ENCODE measurements around the gene DQX1. TPM values are rescaled to one million over a fixed set of nuclear protein-coding genes. Genes with fewer than 3 reads are reported as not detected.

The DQX1 gene
- polyA plus RNA-seq, 1 donor from 2014 or later: 0.59 TPM

- TF ChIP-seq EZH2 (IDR thresholded peaks at IDR 0.05; ENCODE audit: borderline replicate concordance, insufficient read depth, low read length, poor library complexity, severe bottlenecking) (no peak), REST (IDR thresholded peaks at IDR 0.05; ENCODE audit: borderline replicate concordance) (no peak), EP300 (conservative IDR thresholded peaks at IDR 0.05; ENCODE audit: poor library complexity, severe bottlenecking) (no peak), MXI1 (conservative IDR thresholded peaks at IDR 0.05; ENCODE audit: poor library complexity, severe bottlenecking) (no peak), POLR2AphosphoS5 (IDR thresholded peaks at IDR 0.05) (no peak), SMC3 (conservative IDR thresholded peaks at IDR 0.05; ENCODE audit: poor library complexity) (no peak), TAF1 (IDR thresholded peaks at IDR 0.05; ENCODE audit: low read depth) (no peak), RAD21 (conservative IDR thresholded peaks at IDR 0.05) (no peak), CTCF (IDR thresholded peaks at IDR 0.05; ENCODE audit: poor library complexity, severe bottlenecking) (no peak)
Measured at GRCh38 chr2:74548900-74549826, 23.1 kb upstream of the DQX1 start.

GRCh38 chr2:74548285-74548899 lies 22.4 kb upstream of the DQX1 start:
- Histone ChIP-seq H3K4me2 (ENCODE audit: low read length) (no peak overlapping the region), H3K9ac (ENCODE audit: low read length) (no peak overlapping the region), H3K36me3 (ENCODE audit: insufficient read depth, low read length) (no peaks in the 10 kb centered on the region), H2AFZ (ENCODE audit: low read depth, low read length) (no peak overlapping the region), H3K27ac (ENCODE audit: low read length) (no peak overlapping the region), H3K9me2 (ENCODE audit: insufficient read depth, low read length) (no peaks in the 10 kb centered on the region), H4K20me1 (ENCODE audit: insufficient read depth) (no peaks in the 10 kb centered on the region), H3K9me3 (ENCODE audit: low read length) (no peaks in the 10 kb centered on the region), H3F3A (ENCODE audit: insufficient read depth, low read length, poor library complexity, severe bottlenecking) (no peaks in the 10 kb centered on the region), H3K79me2 (replicated peaks; ENCODE audit: insufficient read depth, low read length) (no peaks in the 10 kb centered on the region), H3K27me3 (ENCODE audit: insufficient read depth, low read depth, low read length) (peaks cover 30% of the 10 kb centered on the region), H3K4me3 (ENCODE audit: low read length) (peak overlapping the region; percentile 55)
- no peak for TF ChIP-seq POLR2AphosphoS5 (IDR thresholded peaks at IDR 0.05)
- TF ChIP-seq SMC3 (conservative IDR thresholded peaks at IDR 0.05; ENCODE audit: poor library complexity): no peak
- no peak for TF ChIP-seq EZH2 (IDR thresholded peaks at IDR 0.05; ENCODE audit: borderline replicate concordance, insufficient read depth, low read length, poor library complexity, severe bottlenecking)
- TF ChIP-seq EP300 (conservative IDR thresholded peaks at IDR 0.05; ENCODE audit: poor library complexity, severe bottlenecking): no peak
- TF ChIP-seq CTCF (IDR thresholded peaks at IDR 0.05; ENCODE audit: poor library complexity, severe bottlenecking): no peak
- TF ChIP-seq RAD21 (conservative IDR thresholded peaks at IDR 0.05): no peak

More at GRCh38 chr2:74548900-74549826, 23.1 kb upstream of the DQX1 start:
- no peak overlapping the region for H3K27ac ChIP-seq (ENCODE audit: low read length)
- H2AFZ ChIP-seq (ENCODE audit: low read depth, low read length): no peak overlapping the region
- no peak overlapping the region for H3K9ac ChIP-seq (ENCODE audit: low read length)
- H4K20me1 ChIP-seq (ENCODE audit: insufficient read depth): no peaks in the 10 kb centered on the region
- H3K79me2 ChIP-seq (replicated peaks; ENCODE audit: insufficient read depth, low read length): no peaks in the 10 kb centered on the region
- peaks cover 37% of the 10 kb centered on the region for H3K27me3 ChIP-seq (ENCODE audit: insufficient read depth, low read depth, low read length)
- H3K4me2 ChIP-seq (ENCODE audit: low read length): no peak overlapping the region
- no peaks in the 10 kb centered on the region for H3F3A ChIP-seq (ENCODE audit: insufficient read depth, low read length, poor library complexity, severe bottlenecking)
- no peaks in the 10 kb centered on the region for H3K9me3 ChIP-seq (ENCODE audit: low read length)
- H3K36me3 ChIP-seq (ENCODE audit: insufficient read depth, low read length): no peaks in the 10 kb centered on the region
- H3K9me2 ChIP-seq (ENCODE audit: insufficient read depth, low read length): no peaks in the 10 kb centered on the region
- peak overlapping the region; percentile 55 for H3K4me3 ChIP-seq (ENCODE audit: low read length)
